Fibroblast of skin of left biceps (primary cell): ENCODE measurements around the gene DYNC1H1.

Experiments
- DNase-seq, 2 experiments: peaks; one replicate each; pipeline ENCODE4 v3.0.0-alpha.2; 2013; ENCODE audit warnings: low read depth in 2 of 2

Gene DYNC1H1

DNA sequence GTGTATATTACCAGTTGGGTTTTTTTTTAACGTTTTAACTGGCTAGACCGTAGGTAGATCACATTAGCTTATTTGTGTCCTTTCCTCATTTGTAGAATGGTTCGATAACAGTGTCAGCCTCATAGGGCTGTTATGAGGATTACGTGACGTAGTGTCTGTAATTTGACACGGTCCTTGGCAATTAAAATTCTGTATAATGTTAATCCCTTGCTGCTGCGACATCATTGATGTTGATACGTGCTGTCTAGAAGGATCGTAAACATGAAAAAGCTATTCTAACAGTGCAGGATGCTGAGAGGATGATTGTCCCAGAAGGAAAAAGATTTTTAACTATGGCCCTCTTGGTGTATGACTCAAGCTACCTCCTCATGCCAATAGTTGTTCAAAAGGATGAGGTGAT, 71.5 kb downstream of the DYNC1H1 start:
- DNase-seq, result no peak

GRCh38 chr14:102037686-102038085, 73.3 kb downstream of the DYNC1H1 start:
- DNase-seq, result no peak

GRCh38 chr14:102039157-102039556, 74.8 kb downstream of the DYNC1H1 start:
- no peak for DNase-seq

DNA sequence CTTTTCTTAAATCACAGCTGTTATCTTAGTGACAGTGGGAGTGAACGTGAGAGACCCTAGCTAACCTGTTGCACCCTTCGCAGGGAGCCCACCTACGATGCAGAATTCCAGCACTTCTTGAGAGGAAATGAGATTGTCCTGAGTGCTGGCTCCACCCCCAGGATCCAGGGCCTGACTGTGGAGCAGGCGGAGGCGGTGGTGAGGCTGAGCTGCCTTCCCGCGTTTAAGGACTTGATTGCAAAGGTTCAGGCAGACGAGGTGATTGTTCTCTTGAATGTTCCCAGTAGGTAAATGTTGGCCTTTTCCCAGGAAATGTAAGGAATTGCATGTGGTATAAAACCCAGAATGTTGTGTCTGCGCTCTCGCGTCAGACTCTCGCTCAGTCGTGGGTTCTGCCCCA, 75.8 kb downstream of the DYNC1H1 start:
- no peak for DNase-seq

GRCh38 chr14:102042699-102043098, 78.3 kb downstream of the DYNC1H1 start:
- no peak for DNase-seq

GRCh38 chr14:102043251-102044025, 79.1 kb downstream of the DYNC1H1 start:
- DNase-seq, result no peak

DNA sequence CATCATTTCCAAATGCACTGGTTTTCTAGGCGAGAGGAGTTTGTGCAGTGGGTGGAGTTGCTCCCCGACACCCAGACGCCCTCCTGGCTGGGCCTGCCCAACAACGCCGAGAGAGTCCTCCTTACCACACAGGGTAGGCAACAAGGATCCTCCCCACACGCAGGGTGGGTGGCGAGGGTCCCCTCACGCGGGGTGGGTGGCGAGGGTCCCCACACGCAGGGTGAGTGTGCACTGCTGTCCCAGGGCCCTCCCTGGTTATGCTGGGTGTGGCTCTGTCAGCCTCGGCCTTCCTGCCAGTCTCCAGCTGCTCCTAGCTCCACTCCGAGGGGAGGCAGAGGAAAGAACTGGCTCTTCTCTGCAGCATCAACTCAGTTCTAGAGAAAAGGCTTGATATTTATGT, 80.2 kb downstream of the DYNC1H1 start:
- no peak for DNase-seq

DNA sequence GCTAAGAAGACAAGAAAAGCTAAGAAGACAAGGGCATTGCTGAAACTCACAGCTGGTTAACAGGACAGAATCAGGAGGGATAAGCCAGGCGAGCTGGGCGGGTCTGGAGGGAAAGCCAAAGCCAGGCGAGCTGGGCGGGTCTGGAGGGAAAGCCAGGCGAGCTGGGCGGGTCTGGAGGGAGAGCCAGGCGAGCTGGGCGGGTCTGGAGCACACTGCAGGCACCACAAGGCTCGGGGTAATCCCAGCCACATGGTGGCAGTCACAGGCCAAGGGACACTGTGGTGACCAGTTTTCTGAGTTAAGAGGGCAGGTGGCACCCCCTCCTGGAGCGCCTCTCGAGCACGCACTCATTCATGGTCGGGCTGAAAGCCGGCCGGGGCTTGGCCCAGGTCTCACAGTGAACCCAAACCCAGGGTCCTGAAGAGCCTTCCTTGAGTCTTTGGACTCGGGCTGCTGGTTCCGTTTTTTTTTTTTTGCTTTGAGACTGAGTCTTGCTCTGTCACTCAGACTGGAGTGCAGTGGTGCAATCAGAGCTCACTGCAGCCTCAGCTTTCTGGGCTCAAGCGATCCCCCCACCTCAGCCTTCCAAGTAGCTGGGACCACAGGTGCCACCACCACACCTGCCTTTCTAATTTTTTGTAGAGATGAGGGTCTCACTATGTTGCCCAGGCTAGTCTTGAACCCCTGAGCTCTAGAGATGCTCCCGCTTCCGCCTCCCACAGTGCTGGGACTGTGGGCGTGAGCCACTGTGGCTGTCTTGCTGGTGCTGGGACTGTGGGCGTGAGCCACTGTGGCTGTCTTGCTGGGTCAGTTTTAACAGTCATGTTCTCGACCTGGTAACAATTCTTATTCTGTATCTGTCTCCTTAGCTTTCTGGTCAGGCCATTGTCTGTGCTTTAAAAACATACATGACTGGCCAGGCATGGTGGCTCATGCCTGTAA, 82.2 kb downstream of the DYNC1H1 start:
- no peak for DNase-seq

- DNase-seq, result no peak
These were observed 83.6 kb downstream of the DYNC1H1 start for GRCh38 chr14:102047808-102048540.

DNA sequence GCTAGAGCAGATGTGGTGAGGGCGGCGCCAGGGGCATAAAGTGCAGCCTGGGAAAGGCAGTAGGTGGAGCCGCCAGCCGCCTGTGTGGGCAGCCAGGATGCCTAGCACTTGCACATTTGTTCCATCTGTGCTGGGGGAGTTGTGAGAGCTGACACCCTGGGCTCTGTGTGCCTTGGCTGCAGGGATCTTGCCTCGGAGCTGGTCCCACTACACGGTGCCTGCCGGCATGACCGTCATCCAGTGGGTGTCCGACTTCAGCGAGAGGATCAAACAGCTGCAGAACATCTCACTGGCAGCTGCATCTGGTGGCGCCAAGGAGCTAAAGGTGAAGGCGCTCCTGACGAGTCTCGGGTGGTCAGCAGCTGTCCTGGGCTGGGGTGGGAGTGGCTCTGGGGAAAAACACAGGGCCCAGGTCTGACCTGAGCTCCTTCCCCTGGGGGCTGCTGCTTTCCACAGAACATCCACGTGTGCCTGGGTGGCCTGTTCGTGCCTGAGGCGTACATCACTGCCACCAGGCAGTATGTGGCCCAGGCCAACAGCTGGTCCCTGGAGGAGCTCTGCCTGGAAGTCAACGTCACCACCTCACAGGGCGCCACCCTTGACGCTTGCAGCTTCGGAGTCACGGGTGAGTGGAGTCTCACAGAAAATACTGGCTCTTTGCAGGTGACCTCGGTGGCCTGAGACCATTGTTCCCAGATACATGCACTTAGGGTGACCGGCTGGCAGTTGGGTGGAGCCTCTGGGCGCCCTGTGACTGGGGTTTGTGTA, 85.1 kb downstream of the DYNC1H1 start:
- DNase-seq, result no peak

DNA sequence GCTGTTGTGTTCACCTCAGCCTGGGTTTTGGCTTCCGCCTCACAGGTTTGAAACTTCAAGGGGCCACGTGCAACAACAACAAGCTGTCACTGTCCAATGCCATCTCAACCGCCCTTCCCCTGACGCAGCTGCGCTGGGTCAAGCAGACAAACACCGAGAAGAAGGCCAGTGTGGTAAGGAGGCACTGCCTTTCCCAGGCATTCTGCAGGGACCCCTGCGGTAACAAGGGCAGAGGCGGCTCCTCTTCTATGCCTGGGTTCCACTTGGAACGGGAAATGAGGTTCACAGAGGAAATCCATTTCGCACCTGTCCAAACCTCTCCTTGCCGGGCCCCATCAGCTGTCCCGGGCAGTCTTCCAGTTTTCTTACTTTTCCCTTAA, 85.6 kb downstream of the DYNC1H1 start:
- no peak for DNase-seq

GRCh38 chr14:102050625-102051024, 86.3 kb downstream of the DYNC1H1 start:
- DNase-seq, result peak; percentile 42 to 44

GRCh38 chr14:102052522-102052921, 88.1 kb downstream of the DYNC1H1 start:
- DNase-seq, result no peak

GRCh38 chr14:102055181-102055901, 91.0 kb downstream of the DYNC1H1 start:
- DNase-seq, result peak; percentile 34 to 45

- no peak for DNase-seq
These were observed 92.5 kb downstream of the DYNC1H1 start for GRCh38 chr14:102056694-102057442.

GRCh38 chr14:102057480-102058114, 93.2 kb downstream of the DYNC1H1 start:
- no peak for DNase-seq

DNA sequence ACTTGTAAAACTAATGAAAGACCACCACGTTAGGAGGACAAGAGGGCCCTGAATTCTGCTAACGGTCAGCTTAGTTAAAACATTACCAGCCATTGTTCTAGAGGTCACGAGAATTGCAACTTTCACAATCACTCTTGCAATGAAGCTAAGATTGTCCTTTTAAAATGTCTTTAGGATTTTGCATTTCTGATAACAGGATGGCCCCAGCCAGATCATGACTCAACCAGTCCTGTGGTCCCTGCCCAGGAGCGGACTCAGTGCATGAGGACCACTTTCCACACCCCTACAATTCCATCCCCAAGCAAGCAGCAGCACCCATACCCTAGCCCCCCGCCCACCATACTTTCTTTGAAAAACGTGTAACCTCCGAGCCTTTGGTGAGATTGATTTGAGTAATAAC, 93.8 kb downstream of the DYNC1H1 start:
- no peak for DNase-seq

GRCh38 chr14:102058961-102059360, 94.6 kb downstream of the DYNC1H1 start:
- no peak for DNase-seq

- DNase-seq, result peak; percentile 77 to 78
These were observed 98.9 kb downstream of the DYNC1H1 start for GRCh38 chr14:102063109-102063807.
